ENCODE results near the gene STAP2. TPM values are rescaled to one million over a fixed set of nuclear protein-coding genes. Genes with fewer than 3 reads are reported as not detected.
A peak's percentile ranks its signal among the peaks of the same experiment; 100 is the strongest.

The STAP2 gene
- total and polyA plus RNA-seq, 10 of the 15 experiments (the other 5 are each of a cell fraction or from before 2014, with no cell fraction given): 0.84 to 22.4 (median 15.2) TPM

- TF ChIP-seq CHD2 (IDR thresholded peaks at IDR 0.05; ENCODE audit: borderline replicate concordance, low read depth, low read length): peak; percentile 97
- no peak; a peak in 1 of 3 replicates for TF ChIP-seq EGR1 (IDR thresholded peaks at IDR 0.05; ENCODE audit: borderline replicate concordance in 1 of 2, low read depth in 2 of 2, low read length in 2 of 2)
- TF ChIP-seq YY1 (IDR thresholded peaks at IDR 0.05; ENCODE audit: low read depth, low read length): no peak; the same call in 1 of the 2 replicates
- 0 out of 2 replicates have a peak, but pooled peaks have one; percentile 51 for TF ChIP-seq SIN3A (IDR thresholded peaks at IDR 0.05; ENCODE audit: low read depth, low read length)
- no peak for TF ChIP-seq JUNB (IDR thresholded peaks at IDR 0.05)
- no peak for TF ChIP-seq PAX5 (IDR thresholded peaks at IDR 0.05; ENCODE audit: borderline replicate concordance, low read depth, low read length)
- TF ChIP-seq MAX (IDR thresholded peaks at IDR 0.05; ENCODE audit: low read depth, low read length): no peak
- peak; percentile 20 for TF ChIP-seq MLLT1 (IDR thresholded peaks at IDR 0.05)
- no peak for TF ChIP-seq RELA (IDR thresholded peaks at IDR 0.05; ENCODE audit: borderline replicate concordance, partially characterized antibody)
- no peak for TF ChIP-seq SRF (IDR thresholded peaks at IDR 0.05; ENCODE audit: low read depth in 2 of 2, low read length in 2 of 2)
- TF ChIP-seq PML (IDR thresholded peaks at IDR 0.05; ENCODE audit: low read length): peak; percentile 84; the same call in 1 of the 2 replicates
- no peak for TF ChIP-seq BCL11A (IDR thresholded peaks at IDR 0.05; ENCODE audit: low read depth, low read length)
- 0 out of 2 replicates have a peak, but pooled peaks have one; percentile 50 for TF ChIP-seq TBL1XR1 (IDR thresholded peaks at IDR 0.05; ENCODE audit: low read depth, low read length)
- TF ChIP-seq POLR2A (IDR thresholded peaks at IDR 0.05; ENCODE audit: low read depth, low read length): peak; percentile 92
- no peak for TF ChIP-seq TCF3 (IDR thresholded peaks at IDR 0.05; ENCODE audit: borderline replicate concordance, insufficient read depth, low read depth, low read length)
- no peak for TF ChIP-seq ZSCAN29 (IDR thresholded peaks at IDR 0.05)
- no peak for TF ChIP-seq MEF2B (IDR thresholded peaks at IDR 0.05; ENCODE audit: partially characterized antibody, poor library complexity, severe bottlenecking)
- peak; percentile 42; the same call in 1 of the 2 replicates for TF ChIP-seq CEBPZ (IDR thresholded peaks at IDR 0.05; ENCODE audit: low read depth, low read length)
- TF ChIP-seq PKNOX1 (IDR thresholded peaks at IDR 0.05): peak; percentile 56; the same call in 1 of the 2 replicates
- TF ChIP-seq WRNIP1 (IDR thresholded peaks at IDR 0.05; ENCODE audit: borderline replicate concordance, low read depth, low read length): no peak
- peak; percentile 85 for TF ChIP-seq ZBTB4 (CRISPR knock-in tag; IDR thresholded peaks at IDR 0.05)
Observed at GRCh38 chr19:4342615-4343369, 4.2 kb upstream of the STAP2 start (continued).

All from GM12878 (cell line).